Tibial nerve (tissue), 4 donors: ENCODE data around the gene CCDC66.

Experiments used
- EP300 ChIP-seq, 2 donors: sonication (generic); formaldehyde crosslinking; IDR thresholded peaks; one replicate each; pipeline ENCODE4 v1.6.1; 2017; ENCODE audit warnings: antibody characterized with exemption in 2 of 2, mild to moderate bottlenecking in 1 of 2
- POLR2A ChIP-seq, 2 donors: fragments of 450-650 bp; IDR thresholded peaks; one replicate each; pipeline ENCODE4 v1.6.1; 2017; ENCODE audit warnings: antibody characterized with exemption in 2 of 2, mild to moderate bottlenecking in 2 of 2, moderate library complexity in 2 of 2
- TF ChIP-seq, protein P1 (sequence below), 5 experiments: fragments of 200-600 bp in 3 of 5; fragments of 450-650 bp in 2 of 5; sonication (generic) in 3 of 5; IDR thresholded peaks; one replicate each; pipeline ENCODE4 v1.5.1; 2016 to 2019; ENCODE audit warnings: antibody characterized with exemption in 5 of 5, mild to moderate bottlenecking in 3 of 5, moderate library complexity in 2 of 5

DNA sequence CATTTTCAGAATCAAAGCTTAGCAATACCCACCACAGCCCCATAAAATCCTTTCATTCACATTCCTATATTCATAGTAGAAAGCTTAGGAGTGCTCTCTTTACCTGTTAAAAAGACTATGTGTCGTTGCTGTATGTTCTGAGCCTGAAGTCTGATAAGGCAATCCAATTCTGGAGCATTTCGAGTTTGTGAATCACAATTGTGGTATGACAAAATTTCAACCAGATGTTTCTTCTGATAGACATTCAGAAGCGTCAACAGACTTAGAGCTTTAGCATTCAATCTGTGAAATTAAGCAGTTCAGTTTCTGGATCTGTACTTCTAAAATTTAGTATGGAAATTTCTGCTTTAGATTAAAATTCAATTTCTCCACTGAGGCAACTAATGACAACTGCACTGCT, 67.8 kb downstream of the CCDC66 start:
- TF ChIP-seq, protein P1, sequence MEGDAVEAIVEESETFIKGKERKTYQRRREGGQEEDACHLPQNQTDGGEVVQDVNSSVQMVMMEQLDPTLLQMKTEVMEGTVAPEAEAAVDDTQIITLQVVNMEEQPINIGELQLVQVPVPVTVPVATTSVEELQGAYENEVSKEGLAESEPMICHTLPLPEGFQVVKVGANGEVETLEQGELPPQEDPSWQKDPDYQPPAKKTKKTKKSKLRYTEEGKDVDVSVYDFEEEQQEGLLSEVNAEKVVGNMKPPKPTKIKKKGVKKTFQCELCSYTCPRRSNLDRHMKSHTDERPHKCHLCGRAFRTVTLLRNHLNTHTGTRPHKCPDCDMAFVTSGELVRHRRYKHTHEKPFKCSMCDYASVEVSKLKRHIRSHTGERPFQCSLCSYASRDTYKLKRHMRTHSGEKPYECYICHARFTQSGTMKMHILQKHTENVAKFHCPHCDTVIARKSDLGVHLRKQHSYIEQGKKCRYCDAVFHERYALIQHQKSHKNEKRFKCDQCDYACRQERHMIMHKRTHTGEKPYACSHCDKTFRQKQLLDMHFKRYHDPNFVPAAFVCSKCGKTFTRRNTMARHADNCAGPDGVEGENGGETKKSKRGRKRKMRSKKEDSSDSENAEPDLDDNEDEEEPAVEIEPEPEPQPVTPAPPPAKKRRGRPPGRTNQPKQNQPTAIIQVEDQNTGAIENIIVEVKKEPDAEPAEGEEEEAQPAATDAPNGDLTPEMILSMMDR (IDR thresholded peaks at IDR 0.05): no peak
- TF ChIP-seq EP300 (IDR thresholded peaks at IDR 0.05) (no peak), POLR2A (IDR thresholded peaks at IDR 0.05) (no peak)
